CD14-positive monocyte (primary cell): Measurements from ENCODE around the gene MYORG. TPM values are rescaled to one million over a fixed set of nuclear protein-coding genes. Genes with fewer than 3 reads are reported as not detected.

Experiments used
- DNase-seq, 3 donors: peaks; one replicate each; pipeline ENCODE4 v3.0.0-alpha.2; 2011 to 2022
- H2AFZ ChIP-seq: 2 replicates; pipeline ENCODE4 v1.6.0; 2012; ENCODE audit warnings: mild to moderate bottlenecking, low read depth, low read length, inconsistent platforms; ENCODE audit not compliant: insufficient read depth, poor library complexity, severe bottlenecking
- H3K27ac ChIP-seq, 2 donors: 1 replicate in 1 of 2; 2 replicates in 1 of 2; pipeline ENCODE4 v1.5.1; 2012 to 2013; ENCODE audit warnings: low read length in 2 of 2, control low read depth in 1 of 2, inconsistent platforms in 1 of 2, low read depth in 1 of 2, mild to moderate bottlenecking in 1 of 2
- H3K27me3 ChIP-seq, 2 donors: one replicate each; pipeline versions ENCODE4 v1.6.0 to v1.6.1; 2011 to 2013; ENCODE audit warnings: low read length in 2 of 2; ENCODE audit not compliant: control insufficient read depth in 2 of 2, insufficient read depth in 2 of 2
- H3K36me3 ChIP-seq, 2 donors: replicated peaks in 1 of 2; 1 replicate in 1 of 2; 2 replicates in 1 of 2; pipeline versions ENCODE4 v1.5.1 to v1.6.1; 2012 to 2013; ENCODE audit warnings: low read length in 2 of 2, control low read depth in 1 of 2, inconsistent platforms in 1 of 2, mild to moderate bottlenecking in 1 of 2; ENCODE audit not compliant: insufficient read depth in 2 of 2, control insufficient read depth in 1 of 2
- H3K4me1 ChIP-seq, 2 donors: 1 replicate in 1 of 2; 2 replicates in 1 of 2; pipeline versions ENCODE4 v1.5.1 to v1.6.1; 2012 to 2013; ENCODE audit warnings: low read length in 2 of 2, control low read depth in 1 of 2, inconsistent platforms in 1 of 2, mild to moderate bottlenecking in 1 of 2, moderate library complexity in 1 of 2; ENCODE audit not compliant: insufficient read depth in 2 of 2, control insufficient read depth in 1 of 2
- H3K4me2 ChIP-seq: replicated peaks from 2 replicates; pipeline ENCODE3; 2012; ENCODE audit warnings: low read length, moderate library complexity, mild to moderate bottlenecking; ENCODE audit not compliant: poor library complexity, severe bottlenecking; ENCODE audit errors: extremely low read depth
- H3K4me3 ChIP-seq, 3 experiments: fragments of 200-600 bp in 1 of 3; sonication (generic) in 1 of 3; replicated peaks in 1 of 3; 1 replicate in 2 of 3; 2 replicates in 1 of 3; pipeline ENCODE4 v1.5.1; 2011 to 2013; ENCODE audit warnings: low read length in 3 of 3, mild to moderate bottlenecking in 3 of 3, control low read depth in 2 of 3, low read depth in 2 of 3, inconsistent platforms in 1 of 3, moderate library complexity in 1 of 3
- H3K79me2 ChIP-seq: 2 replicates; pipeline ENCODE4 v1.6.0; 2012; ENCODE audit warnings: mild to moderate bottlenecking, control low read depth, inconsistent platforms, low read length, moderate library complexity; ENCODE audit not compliant: insufficient read depth
- H3K9ac ChIP-seq: 2 replicates; pipeline ENCODE4 v1.6.0; 2017; ENCODE audit warnings: low read length, mild to moderate bottlenecking; ENCODE audit not compliant: insufficient read depth, poor library complexity, severe bottlenecking
- H3K9me3 ChIP-seq, 2 donors: replicated peaks in 1 of 2; 1 replicate in 1 of 2; 2 replicates in 1 of 2; pipeline versions ENCODE4 v1.5.1 to v1.6.1; 2012 to 2013; ENCODE audit warnings: low read length in 2 of 2, control low read depth in 1 of 2; ENCODE audit not compliant: control insufficient read depth in 1 of 2, insufficient read depth in 1 of 2
- H4K20me1 ChIP-seq: 2 replicates; pipeline ENCODE4 v1.6.0; 2012; ENCODE audit warnings: mild to moderate bottlenecking, low read length, control low read depth, moderate library complexity; ENCODE audit not compliant: insufficient read depth
- H3K27ac Mint-ChIP-seq, 7 donors: one replicate each; pipeline ENCODE4 v1.8.0; 2020; ENCODE audit warnings: mild to moderate bottlenecking in 7 of 7, mixed read lengths in 7 of 7, moderate library complexity in 6 of 7, inconsistent platforms in 2 of 7
- H3K27me3 Mint-ChIP-seq, 3 donors: one replicate each; pipeline ENCODE4 v1.8.0; 2021 to 2022; ENCODE audit warnings: low read depth in 3 of 3, mild to moderate bottlenecking in 3 of 3, mixed read lengths in 3 of 3, moderate library complexity in 3 of 3, inconsistent platforms in 1 of 3
- H3K36me3 Mint-ChIP-seq, 2 donors: one replicate each; pipeline ENCODE4 v1.8.0; 2020; ENCODE audit warnings: mixed read lengths in 2 of 2, inconsistent platforms in 1 of 2, mild to moderate bottlenecking in 1 of 2
- H3K4me1 Mint-ChIP-seq: one replicate; pipeline ENCODE4 v1.8.0; 2020; ENCODE audit warnings: mild to moderate bottlenecking, mixed read lengths
- H3K4me3 Mint-ChIP-seq, 2 donors: one replicate each; pipeline ENCODE4 v1.8.0; 2020; ENCODE audit warnings: mild to moderate bottlenecking in 2 of 2, mixed read lengths in 2 of 2, moderate library complexity in 1 of 2
- H3K9me3 Mint-ChIP-seq, 7 donors: one replicate each; pipeline ENCODE4 v1.8.0; 2020 to 2022; ENCODE audit warnings: mixed read lengths in 7 of 7, mild to moderate bottlenecking in 6 of 7, moderate library complexity in 6 of 7, inconsistent platforms in 2 of 7
- CTCF ChIP-seq: fragments of 200-600 bp; IDR thresholded peaks from one replicate; pipeline ENCODE4 v1.8.0; 2022; ENCODE audit warnings: antibody characterized with exemption, mild to moderate bottlenecking
- WGBS: methylation state at CpG from one replicate; pipeline ENCODE4 v1.1.5; 2013; ENCODE audit warnings: missing lambda C conversion rate; ENCODE audit not compliant: insufficient coverage; 5-methylcytosine and 5-hydroxymethylcytosine counted together
- intact Hi-C, 2 donors: fragments of 100-400 bp; cut with micrococcal nuclease; formaldehyde crosslinking; loops; one replicate each; pipeline versions ENCODE4 v1.15.0 to v1.15.1; 2023
- polyA plus RNA-seq, 3 donors: library from polyadenylated mRNA; depleted of rRNA in 1 of 3; unstranded in 2 of 3; stranded (reverse) in 1 of 3; fragments of 300-500 nt in 2 of 3; fragments of >200 nt in 1 of 3; fragmentation: Illumina TruSeq in 2 of 3; gene quantifications; 1 replicate in 2 of 3; 2 replicates in 1 of 3; pipeline ENCODE4 v1.2.3, GENCODE V29; 2012 to 2021

MYORG gene
- polyA plus RNA-seq, 3 donors = 0.01 to 0.05 TPM; not detected in 1

GRCh38 chr9:34371886-34372466, 4.7 kb downstream of the MYORG start:
- peaks cover 9% of the 10 kb centered on the region for H3K4me1 Mint-ChIP-seq
- H3K27me3 ChIP-seq = peaks cover 0 to 7% of the 10 kb centered on the region in 2 donors
- DNase-seq = no peak
- H3K27me3 Mint-ChIP-seq = peaks cover 12 to 21% (median 15%) of the 10 kb centered on the region in 3 donors
- H3K36me3 Mint-ChIP-seq = peaks cover 0 to 7% of the 10 kb centered on the region in 2 donors
- H3K9me3 Mint-ChIP-seq = peaks cover 7 to 25% (median 18%) of the 10 kb centered on the region in 7 donors
- no peak overlapping the region for H3K27ac Mint-ChIP-seq
- H3K4me1 ChIP-seq = peaks cover 9 to 13% of the 10 kb centered on the region in 2 donors
- no peak for TF ChIP-seq CTCF
- no peak overlapping the region for H3K4me2 ChIP-seq
- no peak overlapping the region for H3K9ac ChIP-seq
- H3K9me3 ChIP-seq = peaks cover 15 to 22% of the 10 kb centered on the region in 2 donors
- WGBS = 97% methylated on average over 59 of the region's 60 CpGs
- no peaks in the 10 kb centered on the region for H3K79me2 ChIP-seq
- no peak overlapping the region for H3K4me3 ChIP-seq
- H4K20me1 ChIP-seq = no peaks in the 10 kb centered on the region
- no peak overlapping the region for H3K4me3 Mint-ChIP-seq
- no peak overlapping the region for H3K27ac ChIP-seq
- no peak overlapping the region for H2AFZ ChIP-seq
- H3K36me3 ChIP-seq = no peaks in the 10 kb centered on the region
- intact Hi-C loops = no loop called here

DNA sequence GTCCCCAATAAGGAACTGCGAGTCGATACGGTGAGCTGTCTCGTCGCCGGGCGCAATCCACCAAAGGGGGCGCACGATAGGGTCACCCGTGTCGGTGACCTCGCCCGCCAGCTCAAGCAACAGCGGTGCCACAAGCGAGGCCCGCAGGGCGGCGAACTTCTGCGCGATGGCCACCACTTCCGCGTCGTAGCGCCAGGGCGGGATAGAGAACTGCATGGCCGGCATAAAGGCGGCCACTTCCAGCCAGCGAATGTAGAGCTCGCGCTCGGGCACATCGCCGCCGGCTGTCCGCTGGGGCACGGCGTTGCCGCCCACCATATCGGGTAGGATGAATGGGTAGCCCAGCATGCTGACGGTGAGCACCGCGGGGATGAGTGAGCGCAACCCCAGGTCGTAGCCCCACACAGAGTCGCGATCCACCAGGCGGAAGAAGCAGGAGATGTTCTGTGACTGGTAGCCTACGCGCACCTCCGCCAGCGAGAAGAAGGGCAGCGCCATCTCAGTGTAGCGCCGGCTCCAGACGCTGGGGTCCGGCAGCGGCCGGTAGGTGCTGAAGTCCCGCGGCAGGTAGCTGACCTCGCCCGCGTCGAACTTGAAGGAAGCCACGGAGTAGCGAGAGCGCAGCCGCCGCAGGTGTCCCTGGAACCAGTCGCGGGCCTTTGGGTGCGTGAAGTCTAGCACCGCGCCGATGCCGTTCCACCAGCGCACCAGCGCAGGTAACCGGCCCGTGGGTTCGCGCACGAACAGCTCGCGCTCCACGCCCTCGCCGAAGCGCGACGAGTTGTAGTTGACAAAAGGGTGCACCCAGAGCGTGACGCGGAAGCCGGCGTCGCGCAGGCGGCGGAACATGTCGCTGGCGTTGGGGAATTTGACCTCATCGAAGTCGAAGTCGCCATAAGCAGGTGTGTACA, 5.5 kb downstream of the MYORG start:
- Mint-ChIP-seq H3K9me3 (peaks cover 7 to 25% (median 18%) of the 10 kb centered on the region in 7 donors), H3K27me3 (peaks cover 11 to 17% (median 13%) of the 10 kb centered on the region in 3 donors), H3K4me3 (peak overlapping the region; percentile 46 to 69), H3K36me3 (peaks cover 0 to 7% of the 10 kb centered on the region in 2 donors), H3K4me1 (peaks cover 7% of the 10 kb centered on the region), H3K27ac (peak overlapping the region in 1 of 7 donors; percentile 3)
- intact Hi-C loops = no loop called here
- Histone ChIP-seq H3K4me3 (peak overlapping the region in 1 of 3 experiments; percentile 47), H3K4me2 (peak overlapping the region; percentile 15), H3K9ac (no peak overlapping the region), H3K27me3 (peaks cover 0 to 5% of the 10 kb centered on the region in 2 donors), H3K9me3 (peaks cover 15 to 22% of the 10 kb centered on the region in 2 donors), H3K27ac (no peak overlapping the region), H3K36me3 (no peaks in the 10 kb centered on the region), H2AFZ (no peak overlapping the region), H3K79me2 (no peaks in the 10 kb centered on the region), H3K4me1 (peaks cover 5 to 6% of the 10 kb centered on the region in 2 donors), H4K20me1 (no peaks in the 10 kb centered on the region)
- WGBS = 92% methylated on average over 105 of the region's 105 CpGs
- peak in 1 of 3 donors; percentile 13 for DNase-seq
- no peak for TF ChIP-seq CTCF
